ENCODE results near the gene HMGB4.

The HMGB4 gene

GRCh38 chr1:33863779-33864178 lies at the start of gene HMGB4:
TSS of gene HMGB4 (plus strand) at chr1:33864079. CDS start at chr1:33864192, 113 bp downstream.
- DNase-seq, result no peak

- DNase-seq, result no peak
These were observed 49.7 kb upstream of the HMGB4 start for GRCh38 chr1:33814166-33814565.

GRCh38 chr1:33815061-33815460 lies 48.8 kb upstream of the HMGB4 start:
- DNase-seq, result peak; percentile 4

DNA sequence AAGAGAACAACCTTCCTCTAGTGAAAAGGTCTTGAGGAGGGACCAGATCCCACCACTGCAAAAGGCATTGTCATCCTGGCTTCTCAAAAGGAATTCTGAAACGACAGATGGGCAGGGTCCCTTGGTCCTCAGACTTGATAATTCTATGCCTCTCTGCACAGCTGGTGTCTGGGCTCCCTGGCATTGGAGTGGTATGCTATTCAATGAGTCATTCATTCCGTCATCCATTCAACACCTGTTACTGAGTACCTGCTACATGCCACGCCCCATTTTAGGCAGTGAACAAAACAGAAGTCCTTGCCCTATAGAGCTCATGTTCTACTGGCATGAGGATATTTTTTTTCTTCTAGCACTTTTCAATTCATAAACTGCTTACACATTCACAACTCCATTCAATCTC lies 45.8 kb upstream of the HMGB4 start:
- DNase-seq, result no peak

- no peak for DNase-seq
These were observed 44.5 kb upstream of the HMGB4 start for GRCh38 chr1:33819290-33819912.

DNA sequence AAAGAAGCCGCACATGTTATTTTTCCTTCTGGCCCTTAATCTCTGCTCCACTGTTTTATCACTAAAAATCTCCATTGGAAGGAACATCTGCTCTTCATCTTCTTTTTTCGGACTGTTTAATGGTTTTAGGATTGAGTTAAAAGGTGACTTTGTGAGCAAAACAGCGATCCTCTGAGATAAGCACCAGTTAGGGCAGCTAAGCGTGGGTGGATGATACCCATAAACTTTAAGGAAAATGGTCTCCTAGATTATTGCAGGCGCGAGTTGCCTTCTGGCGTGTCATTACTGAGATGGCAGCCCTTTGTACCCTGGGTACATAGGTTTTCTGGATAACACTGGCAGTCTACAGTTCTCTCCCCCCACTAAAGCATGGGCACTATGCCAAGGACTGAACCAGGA lies 44.0 kb upstream of the HMGB4 start:
- no peak for DNase-seq

DNA sequence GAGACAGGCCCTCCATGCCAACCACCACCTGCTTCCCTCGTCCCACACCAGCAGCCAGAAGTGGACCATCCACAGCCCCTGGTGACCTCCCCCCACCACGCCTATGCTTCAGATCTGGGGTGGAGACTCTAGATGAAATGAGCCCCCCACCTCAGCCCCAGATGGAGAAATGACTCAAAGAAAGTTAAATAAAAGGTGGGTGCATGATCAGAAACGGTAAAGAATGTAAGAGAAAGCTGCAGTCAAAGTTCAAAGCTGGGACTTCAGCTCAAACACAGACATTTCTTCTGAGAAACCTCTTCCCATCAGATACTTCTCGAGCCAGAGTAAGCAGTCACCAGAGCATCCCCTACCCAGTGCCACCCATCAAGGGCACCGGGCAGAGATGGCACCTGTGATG lies 43.1 kb upstream of the HMGB4 start:
- DNase-seq, result no peak

DNA sequence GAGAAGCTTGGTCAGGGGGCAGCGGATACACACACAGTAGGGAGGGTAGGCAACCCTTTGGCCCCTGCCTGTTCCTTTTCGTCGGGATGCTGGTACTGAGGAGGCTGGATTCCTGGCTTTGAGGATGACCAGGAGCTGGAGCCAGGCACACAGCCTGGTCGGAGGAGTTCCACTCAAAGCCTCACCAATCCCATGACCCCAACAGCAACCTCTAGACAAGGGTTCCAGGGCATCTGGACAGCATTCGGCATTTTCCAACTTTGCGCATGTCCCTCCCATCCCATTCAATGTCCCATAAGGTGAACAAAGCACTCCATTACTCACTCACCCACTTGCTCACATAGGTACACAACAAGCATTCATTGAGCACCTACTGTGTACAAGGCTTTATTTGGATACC lies 42.6 kb upstream of the HMGB4 start:
- DNase-seq, result no peak

GRCh38 chr1:33822396-33822795 lies 41.5 kb upstream of the HMGB4 start:
- DNase-seq, result no peak

DNA sequence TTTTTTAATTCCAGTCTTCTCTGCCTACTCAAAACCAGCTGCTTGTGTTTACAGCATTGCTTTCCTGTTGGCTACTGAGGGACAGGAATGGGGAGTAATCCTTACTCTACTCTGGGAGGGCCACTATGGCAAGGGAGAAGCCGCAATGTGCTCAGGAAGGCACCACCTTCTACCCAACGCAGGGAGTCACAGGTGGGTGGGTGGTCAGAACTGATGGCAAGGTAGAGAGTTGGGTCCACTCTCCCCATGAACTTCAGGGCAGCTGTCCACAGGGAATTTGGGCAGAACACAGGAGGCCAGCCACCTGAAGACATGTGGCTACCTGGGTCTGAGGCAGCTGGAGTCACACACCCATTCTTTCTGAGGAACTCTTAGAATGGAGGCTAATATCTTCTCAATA lies 40.5 kb upstream of the HMGB4 start:
- no peak for DNase-seq

DNA sequence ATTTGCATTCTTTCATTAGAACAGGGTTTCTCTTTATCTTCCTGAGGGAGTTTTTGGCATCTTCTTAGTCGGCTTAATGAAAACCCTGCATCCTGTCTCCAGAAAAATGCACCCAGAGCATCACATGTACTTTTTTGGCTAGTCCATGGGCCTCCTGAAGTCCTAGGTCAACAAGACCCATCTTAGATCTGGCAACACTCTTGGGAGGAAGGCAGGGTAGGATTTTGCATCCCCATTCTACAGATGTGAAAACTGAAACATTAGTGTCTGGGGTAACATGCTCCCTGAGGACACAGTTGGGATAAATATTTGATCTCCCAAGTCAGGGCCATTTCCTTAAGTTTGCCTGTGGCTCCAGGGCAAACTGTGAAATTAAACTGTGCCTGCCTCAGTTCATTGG lies 40.0 kb upstream of the HMGB4 start:
- no peak for DNase-seq

GRCh38 chr1:33824321-33824720 lies 39.6 kb upstream of the HMGB4 start:
- no peak for DNase-seq

DNA sequence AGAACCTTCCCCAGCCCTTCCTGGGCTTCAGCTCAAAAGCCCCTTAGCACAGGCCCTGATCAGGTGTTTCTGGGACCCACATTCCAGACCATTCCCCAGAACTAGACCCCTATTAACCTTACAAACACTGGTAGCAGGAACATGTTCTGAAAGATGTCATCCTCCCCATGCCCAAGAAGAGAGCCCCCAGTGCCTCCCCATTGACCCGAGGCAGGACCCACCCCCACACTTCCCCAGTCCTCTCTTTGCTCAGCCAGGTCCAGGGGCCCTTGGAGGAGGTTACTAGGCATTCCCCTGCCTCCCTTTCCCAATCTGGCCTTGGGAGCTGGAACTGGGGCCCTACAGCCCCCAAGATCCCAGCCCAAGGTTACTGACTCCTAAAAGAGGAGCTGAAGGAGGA lies 38.9 kb upstream of the HMGB4 start:
- no peak for DNase-seq

DNA sequence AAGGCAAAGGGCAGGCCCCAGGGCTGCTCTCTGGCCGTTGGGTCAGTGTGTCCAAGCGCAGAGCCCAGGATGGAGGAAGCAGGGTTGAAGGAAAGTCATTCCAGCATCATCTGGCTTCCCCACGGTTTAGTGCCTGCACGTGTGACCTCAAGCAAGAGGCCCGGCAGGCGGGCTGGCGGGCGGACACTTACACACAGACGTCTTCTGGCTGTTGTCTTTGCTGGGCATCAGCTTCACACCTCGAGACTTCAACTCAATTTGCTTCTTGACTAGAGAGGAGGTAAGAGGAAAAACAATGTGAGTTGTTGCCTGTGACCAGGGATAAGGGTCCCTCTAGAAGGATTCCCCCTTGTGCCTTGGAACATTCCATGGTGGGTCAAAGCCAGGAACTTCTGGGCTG lies 38.4 kb upstream of the HMGB4 start:
- no peak for DNase-seq

DNA sequence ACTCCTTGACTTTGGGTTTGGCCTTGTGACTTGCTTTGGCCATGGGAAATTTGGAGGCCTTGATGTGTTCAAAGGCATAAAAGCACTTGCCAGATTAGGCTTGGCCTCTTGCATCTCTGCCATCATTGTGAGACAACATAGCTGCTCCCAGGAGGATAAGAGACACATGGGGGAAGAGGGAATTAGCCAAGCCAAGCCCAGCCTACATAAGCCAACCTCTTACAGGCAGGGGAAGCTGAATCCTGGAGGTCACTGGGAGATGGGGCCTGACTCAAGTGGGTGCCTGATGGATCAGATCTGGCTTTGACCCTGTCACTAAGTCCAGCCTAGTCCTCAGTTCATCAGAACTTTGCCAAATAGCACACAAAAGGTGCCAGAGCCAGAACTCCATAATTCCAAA lies 37.6 kb upstream of the HMGB4 start:
- DNase-seq, result no peak

- no peak for DNase-seq
These were observed 37.2 kb upstream of the HMGB4 start for GRCh38 chr1:33826711-33827110.

DNA sequence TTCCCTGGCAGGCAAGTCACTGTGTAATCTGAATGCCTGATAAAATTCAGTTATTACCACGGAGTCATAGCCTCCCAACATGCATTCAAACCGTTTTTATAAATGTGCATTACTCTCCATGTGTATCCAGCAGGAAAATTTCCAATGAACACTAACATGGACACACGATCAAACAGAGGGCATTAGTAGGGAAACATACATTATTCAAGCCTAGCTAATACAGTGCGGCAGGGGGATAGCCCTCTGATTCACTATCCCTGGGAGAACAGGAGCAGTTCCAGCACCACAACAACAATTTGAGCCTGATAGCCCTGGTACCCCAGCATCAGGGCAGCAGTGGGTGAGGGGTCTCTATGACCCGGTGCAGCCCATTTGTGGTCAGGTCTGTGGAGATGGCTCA lies 35.8 kb upstream of the HMGB4 start:
- no peak for DNase-seq

DNA sequence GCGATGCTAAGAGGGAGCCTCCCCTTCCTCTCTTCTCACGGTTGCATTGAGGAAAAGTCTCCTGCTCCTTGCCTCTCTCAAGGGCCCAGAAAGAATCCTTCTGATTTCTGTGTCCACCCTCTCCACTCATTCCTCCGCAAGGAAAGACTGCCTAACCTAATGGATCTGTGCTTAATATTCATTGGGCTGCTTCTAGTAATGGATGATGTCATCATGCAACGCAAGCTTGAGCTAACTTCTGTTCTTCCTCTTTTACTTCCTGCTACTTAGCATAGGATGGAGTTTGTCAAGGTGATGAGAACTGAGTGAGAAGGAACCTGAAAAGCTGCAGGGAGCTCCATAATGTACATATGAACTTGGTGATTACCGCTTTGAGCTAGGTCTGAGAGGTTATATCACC lies 35.2 kb upstream of the HMGB4 start:
- DNase-seq, result no peak

DNA sequence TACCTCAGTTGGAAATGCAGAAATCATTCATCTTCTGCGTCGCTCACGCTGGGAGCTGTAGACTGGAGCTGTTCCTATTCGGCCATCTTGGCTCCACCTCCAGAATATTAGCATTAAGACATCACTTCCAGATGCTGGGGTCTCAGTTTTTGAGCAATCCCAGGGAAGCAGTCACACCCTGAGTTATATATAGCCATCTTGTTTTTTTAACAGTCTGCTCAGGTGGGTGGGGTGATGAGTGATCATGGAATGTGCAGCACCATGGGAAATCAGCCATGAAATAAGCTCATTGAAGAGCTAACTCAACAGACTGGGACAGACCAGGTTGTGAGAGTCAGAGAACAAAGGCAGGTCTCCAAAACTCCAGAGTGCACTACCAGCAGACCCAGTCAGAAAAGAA lies 27.0 kb upstream of the HMGB4 start:
- no peak for DNase-seq

- DNase-seq, result no peak
These were observed 26.2 kb upstream of the HMGB4 start for GRCh38 chr1:33837635-33838034.

DNA sequence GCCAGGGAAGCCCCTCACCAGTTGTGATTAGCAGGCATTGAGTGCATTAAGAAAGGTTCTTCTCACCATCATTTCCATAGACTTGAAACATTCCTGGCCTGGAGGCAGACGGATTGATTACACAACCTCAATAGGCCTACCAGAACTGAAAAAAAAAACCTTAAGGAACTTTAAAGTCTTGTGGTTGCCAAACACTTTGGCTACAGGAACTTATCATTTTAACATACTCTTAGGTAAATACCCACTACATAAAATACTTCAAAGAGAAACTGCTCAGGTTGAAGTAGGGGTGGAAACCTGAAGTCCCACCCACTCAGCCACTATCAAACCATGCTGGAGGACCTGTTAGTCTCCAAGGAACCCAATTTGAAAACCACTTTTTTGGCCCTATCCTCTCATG lies 22.4 kb upstream of the HMGB4 start:
- no peak for DNase-seq

DNA sequence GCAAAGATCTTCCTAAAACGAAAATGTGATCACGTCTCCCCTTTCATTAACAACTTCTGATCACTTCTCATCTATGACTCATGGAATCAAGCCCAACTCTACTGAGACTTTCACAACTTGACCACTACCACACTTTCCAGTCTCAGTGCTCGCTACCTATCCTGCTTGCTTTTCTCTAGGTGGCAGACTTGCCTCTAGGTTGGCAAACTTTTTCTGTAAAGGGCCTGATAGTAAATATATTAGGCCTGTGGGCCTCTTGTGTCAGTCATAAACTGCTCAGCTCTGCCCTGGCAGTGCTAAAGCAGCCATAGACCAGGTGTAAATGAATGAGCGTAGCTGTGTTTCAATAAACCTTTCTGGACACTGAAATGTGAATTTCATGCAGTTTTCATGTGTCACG lies 21.5 kb upstream of the HMGB4 start:
- DNase-seq, result no peak

DNA sequence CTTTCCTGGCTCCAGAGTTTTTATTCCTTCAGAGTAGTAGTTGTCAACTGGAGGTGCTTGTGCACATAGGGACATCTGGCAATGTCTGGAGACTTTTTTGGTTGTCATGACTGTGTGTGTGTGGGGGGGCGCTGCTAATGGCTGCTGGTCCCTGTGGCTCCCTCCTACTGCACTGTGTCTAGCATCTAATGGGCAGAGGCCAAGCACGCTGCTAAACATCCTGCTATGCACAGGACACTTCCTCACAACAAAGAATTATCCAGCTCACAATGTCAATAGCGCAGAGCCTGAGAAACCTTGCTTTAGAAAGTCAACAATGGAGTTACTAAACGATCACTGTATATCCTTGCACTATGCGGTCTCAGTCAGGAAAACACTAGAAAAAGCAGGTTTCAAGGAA lies 19.7 kb upstream of the HMGB4 start:
- DNase-seq, result no peak

GRCh38 chr1:33846861-33847260 lies 17.0 kb upstream of the HMGB4 start:
- no peak for DNase-seq

- DNase-seq, result no peak
These were observed 15.5 kb upstream of the HMGB4 start for GRCh38 chr1:33848205-33848937.

Measured in EL (cell line).